HuH-7 (cell line): ENCODE data around the gene TRIM65.
"Not testable (repeated sequence)": the region's sequence is repeated elsewhere in the genome, so short reads cannot be mapped to it uniquely, and the experiment has no call there.

ENCODE experiments used
- DNase-seq: peaks from one replicate; pipeline ENCODE4 v3.0.0; 2011; ENCODE audit warnings: low spot score

The TRIM65 gene

DNA sequence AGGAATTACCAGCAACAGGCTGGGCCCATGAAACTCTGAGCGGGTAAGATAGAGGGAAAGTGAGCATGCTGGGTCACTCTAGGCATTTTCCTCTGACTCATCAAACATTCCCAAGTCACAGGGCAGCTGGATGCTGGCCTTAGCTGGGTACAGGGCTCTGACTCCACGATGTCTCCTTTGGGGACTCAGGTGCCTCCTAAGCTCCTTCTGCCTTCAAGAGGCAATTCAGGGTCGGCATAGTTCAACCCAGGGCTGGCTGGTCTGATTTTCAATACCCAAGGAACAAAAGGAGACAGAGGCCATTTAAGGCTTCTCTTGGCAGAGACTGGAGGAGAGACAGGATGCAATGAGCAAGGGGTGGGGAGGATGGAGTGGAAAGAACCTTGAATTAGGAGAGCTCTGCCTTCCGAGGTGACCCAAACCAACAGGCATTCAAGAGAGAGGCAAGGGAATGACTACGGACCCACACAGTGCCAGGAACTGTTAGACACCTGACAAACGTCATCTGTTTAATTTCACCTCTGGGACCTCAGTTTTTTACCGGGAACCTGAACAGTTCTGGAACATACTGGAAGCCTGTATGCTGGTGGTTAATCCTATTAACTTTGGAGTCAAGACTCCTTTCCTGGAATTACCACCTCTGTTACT, 42.5 kb downstream of the TRIM65 start:
- DNase-seq: no peak

GRCh38 chr17:75853433-75853832, 43.3 kb downstream of the TRIM65 start:
- DNase-seq: no peak

- not testable (repeated sequence) for DNase-seq
Measured at GRCh38 chr17:75851693-75851991, 45.1 kb downstream of the TRIM65 start.

- no peak for DNase-seq
Measured at GRCh38 chr17:75850928-75851692, 45.6 kb downstream of the TRIM65 start.

DNA sequence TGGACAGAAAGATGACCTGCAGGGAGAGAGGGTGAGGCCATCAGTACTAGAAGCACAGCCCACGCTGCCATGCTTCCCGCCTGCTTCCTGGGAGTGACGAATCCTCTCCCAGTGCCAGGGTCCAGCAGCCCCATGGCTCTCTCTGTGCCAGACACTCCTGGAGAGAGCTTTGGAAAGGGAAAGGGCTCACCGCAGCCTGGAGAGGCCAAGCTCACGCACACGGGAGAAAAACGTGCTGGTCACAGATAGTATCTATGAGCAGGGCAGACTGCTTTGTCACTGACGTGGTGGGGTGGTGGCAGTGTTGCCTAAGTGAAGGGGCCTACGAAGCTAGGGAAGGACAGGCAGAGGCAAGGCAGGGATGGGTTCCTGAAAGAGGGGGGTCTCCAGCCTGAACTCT, 47.0 kb downstream of the TRIM65 start:
- no peak for DNase-seq

DNA sequence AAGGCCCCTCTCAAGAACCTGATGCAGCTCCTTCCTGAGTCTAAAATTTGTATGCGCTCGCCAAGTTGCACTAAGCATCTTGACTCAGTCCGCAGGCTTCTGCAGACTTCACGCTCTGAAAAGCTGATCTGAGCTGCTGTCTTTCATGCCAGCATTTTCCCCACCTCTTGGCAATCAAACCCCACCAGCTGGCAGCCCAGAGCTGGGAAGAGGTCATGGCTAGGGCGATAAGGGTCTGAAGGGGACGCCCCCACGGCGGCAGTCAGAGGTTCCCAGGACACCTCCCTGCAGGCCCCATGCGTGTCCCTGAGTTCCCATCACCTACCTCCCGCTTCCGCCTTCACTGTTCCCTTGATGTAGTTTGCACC, 47.5 kb downstream of the TRIM65 start:
- DNase-seq: no peak

DNA sequence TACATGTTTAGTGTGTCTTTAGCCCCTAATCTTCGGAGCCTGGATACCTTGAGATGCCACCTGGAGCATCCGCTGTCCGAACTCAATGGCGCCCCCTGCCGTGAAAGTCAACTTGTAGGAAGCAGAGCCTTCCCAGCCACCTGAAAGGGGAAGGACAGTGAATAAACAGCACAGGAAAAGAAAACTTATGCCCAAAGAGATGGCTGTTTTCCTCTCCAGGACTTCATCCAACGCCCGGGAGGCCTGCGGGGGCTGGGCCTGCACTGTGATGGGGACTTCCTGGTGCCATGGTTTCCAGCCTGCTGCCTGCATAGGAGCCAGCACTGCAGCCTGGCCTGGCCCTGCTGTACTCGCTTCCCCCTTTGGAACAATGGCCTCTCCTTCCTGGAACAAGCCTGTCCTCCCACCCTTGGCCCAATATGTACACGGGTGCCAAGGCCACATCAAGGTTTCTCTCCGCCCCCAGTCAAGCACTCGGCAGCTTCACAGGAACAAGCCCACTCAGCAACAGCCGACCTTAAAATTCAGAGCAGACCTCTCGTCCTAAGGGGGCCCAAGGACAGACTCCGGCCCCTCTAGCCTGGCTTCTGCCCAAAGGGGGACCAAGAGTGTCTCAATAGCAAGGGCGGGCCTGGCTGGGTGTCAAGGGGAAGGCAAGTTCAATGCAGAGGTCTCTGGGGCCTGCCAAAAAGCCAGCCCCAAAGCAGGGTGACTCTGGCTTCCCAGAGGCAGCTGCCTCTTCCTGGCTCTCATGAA, 48.0 kb downstream of the TRIM65 start:
- peak; percentile 73 for DNase-seq

- no peak for DNase-seq
Measured at GRCh38 chr17:75847614-75848522, 48.9 kb downstream of the TRIM65 start.

DNA sequence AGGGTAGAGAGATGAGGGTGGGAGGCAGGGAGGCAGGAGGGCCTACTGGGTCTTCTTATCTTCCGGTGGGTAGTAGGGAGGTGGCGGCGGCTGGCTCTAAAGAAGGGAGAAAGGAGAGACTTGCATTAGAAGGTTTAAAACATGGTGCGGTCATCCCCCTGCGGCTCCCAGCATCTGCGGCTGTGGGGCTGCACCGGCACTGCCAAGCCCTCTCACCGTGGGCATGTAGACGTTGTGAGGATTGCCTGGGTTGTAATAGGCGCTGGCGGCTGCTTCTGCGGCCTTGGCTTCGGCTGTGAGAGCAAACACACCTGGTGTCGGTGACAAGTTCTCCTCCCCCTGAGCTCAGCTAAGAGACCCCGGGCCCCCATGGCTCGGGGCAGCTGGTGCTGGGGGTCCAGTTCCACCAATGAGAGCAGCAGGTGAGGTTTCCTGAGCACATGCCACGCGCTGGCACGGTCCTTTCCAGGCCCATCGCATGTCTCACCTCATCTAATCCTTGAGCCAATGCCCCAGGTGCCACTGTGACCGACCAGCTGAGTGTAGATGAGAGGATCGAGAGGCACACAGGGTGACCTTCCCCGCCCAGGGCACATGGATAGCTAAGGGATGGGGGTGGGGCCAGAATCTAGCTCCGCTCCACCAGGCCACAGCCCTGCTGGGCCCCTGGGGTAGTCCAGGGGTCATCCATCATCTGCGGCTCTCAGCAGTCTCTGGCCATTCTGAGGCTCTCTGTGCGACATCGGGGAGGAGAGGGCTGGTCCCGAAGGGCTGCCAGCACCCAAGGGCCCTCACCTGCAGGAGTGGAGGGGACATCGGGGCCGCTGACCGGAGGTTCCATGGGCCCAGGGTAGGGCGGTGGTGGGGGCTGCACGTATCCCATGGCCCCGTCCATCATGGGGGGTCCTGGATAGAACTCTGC, 49.8 kb downstream of the TRIM65 start:
- DNase-seq: no peak

GRCh38 chr17:75845933-75846691, 50.6 kb downstream of the TRIM65 start:
- DNase-seq: no peak

- peak; percentile 95 for DNase-seq
Measured at GRCh38 chr17:75845058-75845711, 51.6 kb downstream of the TRIM65 start.

GRCh38 chr17:75844530-75845057, 52.2 kb downstream of the TRIM65 start:
- DNase-seq: no peak

- DNase-seq: no peak
Measured at GRCh38 chr17:75843577-75844529, 52.9 kb downstream of the TRIM65 start, which contains the start of gene UNC13D. UNC13D (minus strand) TSS chr17:75844404; CDS start chr17:75844337, 67 bp downstream.

- DNase-seq: no peak
Measured at GRCh38 chr17:75842963-75843576, 53.7 kb downstream of the TRIM65 start.

DNA sequence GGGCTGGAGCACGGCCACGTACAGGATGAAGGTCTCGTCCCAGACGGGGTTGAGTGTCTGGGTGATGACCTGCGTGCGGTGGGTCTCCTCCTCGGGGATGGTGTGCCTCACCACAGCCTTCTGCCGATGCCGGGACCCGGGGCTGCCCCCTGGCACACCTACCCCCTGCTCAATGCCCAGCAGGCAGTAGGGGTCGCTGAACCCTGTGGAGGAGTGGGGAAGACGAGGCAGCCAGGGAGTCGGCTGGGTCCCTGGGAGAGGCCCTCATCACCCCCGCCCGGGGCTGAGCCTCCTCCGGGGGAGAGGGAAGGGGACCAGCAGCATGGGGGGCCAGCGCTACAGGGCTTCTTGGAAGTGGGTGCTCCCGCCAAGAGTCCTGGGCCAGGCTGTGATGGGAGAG, 54.3 kb downstream of the TRIM65 start:
- no peak for DNase-seq

- no peak for DNase-seq
Measured at GRCh38 chr17:75840799-75841164, 56.0 kb downstream of the TRIM65 start.

GRCh38 chr17:75839942-75840798, 56.6 kb downstream of the TRIM65 start:
- DNase-seq: no peak
